ENCODE data around the gene TTLL10.

- TF ChIP-seq, protein P1, sequence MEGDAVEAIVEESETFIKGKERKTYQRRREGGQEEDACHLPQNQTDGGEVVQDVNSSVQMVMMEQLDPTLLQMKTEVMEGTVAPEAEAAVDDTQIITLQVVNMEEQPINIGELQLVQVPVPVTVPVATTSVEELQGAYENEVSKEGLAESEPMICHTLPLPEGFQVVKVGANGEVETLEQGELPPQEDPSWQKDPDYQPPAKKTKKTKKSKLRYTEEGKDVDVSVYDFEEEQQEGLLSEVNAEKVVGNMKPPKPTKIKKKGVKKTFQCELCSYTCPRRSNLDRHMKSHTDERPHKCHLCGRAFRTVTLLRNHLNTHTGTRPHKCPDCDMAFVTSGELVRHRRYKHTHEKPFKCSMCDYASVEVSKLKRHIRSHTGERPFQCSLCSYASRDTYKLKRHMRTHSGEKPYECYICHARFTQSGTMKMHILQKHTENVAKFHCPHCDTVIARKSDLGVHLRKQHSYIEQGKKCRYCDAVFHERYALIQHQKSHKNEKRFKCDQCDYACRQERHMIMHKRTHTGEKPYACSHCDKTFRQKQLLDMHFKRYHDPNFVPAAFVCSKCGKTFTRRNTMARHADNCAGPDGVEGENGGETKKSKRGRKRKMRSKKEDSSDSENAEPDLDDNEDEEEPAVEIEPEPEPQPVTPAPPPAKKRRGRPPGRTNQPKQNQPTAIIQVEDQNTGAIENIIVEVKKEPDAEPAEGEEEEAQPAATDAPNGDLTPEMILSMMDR (conservative IDR thresholded peaks at IDR 0.05; ENCODE audit: low read depth, low read length) = no peak
- TF ChIP-seq CEBPB (IDR thresholded peaks at IDR 0.05; ENCODE audit: low read depth, low read length) (no peak), RCOR1 (IDR thresholded peaks at IDR 0.05; ENCODE audit: insufficient replicate concordance, low read length) (no peak), POLR2A (IDR thresholded peaks at IDR 0.05; ENCODE audit: low read depth, low read length) (no peak), RAD21 (IDR thresholded peaks at IDR 0.05; ENCODE audit: low read length) (no peak), RFX5 (IDR thresholded peaks at IDR 0.05; ENCODE audit: low read depth, low read length) (no peak)
Observed at GRCh38 chr1:1208713-1209433, 35.2 kb downstream of the TTLL10 start.
